CD8-positive, alpha-beta memory T cell (primary cell): ENCODE data around the gene GFER. TPM values are rescaled to one million over a fixed set of nuclear protein-coding genes. Genes with fewer than 3 reads are reported as not detected.
"Not testable (repeated sequence)": the region's sequence is repeated elsewhere in the genome, so short reads cannot be mapped to it uniquely, and the experiment has no call there.

Experiments used
- CTCF ChIA-PET: fragments of 350-600 bp; sonication (Branson Sonifier 250); formaldehyde crosslinking; loops from one replicate; lab custom pipeline; 2021; ENCODE audit warnings: antibody characterized with exemption; lab: Charles Lee
- POLR2A ChIA-PET: fragments of 350-600 bp; sonication (Branson Sonifier 250); formaldehyde crosslinking; loops from one replicate; lab custom pipeline; 2021; ENCODE audit warnings: antibody characterized with exemption; lab: Charles Lee
- DNase-seq, 5 donors: peaks; one replicate each; pipeline versions ENCODE4 v3.0.0 to v3.0.0-alpha.2; 2020 to 2022; ENCODE audit warnings: mixed read lengths in 1 of 5
- H3K27ac ChIP-seq: one replicate; pipeline ENCODE4 v1.7.0; 2013; ENCODE audit warnings: low read depth, mild to moderate bottlenecking, low read length, moderate library complexity
- H3K27me3 ChIP-seq: 2 replicates; pipeline ENCODE4 v1.7.0; 2013; ENCODE audit warnings: low read length, mild to moderate bottlenecking; ENCODE audit not compliant: insufficient read depth, poor library complexity, severe bottlenecking
- H3K36me3 ChIP-seq: 2 replicates; pipeline ENCODE4 v1.7.0; 2013; ENCODE audit warnings: mild to moderate bottlenecking, low read length, moderate library complexity; ENCODE audit not compliant: insufficient read depth
- H3K4me1 ChIP-seq: 2 replicates; pipeline ENCODE4 v1.7.0; 2013; ENCODE audit warnings: mild to moderate bottlenecking, low read length, moderate library complexity; ENCODE audit not compliant: insufficient read depth
- H3K4me3 ChIP-seq: 2 replicates; pipeline ENCODE4 v1.7.0; 2013; ENCODE audit warnings: mild to moderate bottlenecking, low read length
- H3K9me3 ChIP-seq: 2 replicates; pipeline ENCODE4 v1.7.0; 2013; ENCODE audit warnings: mild to moderate bottlenecking, low read length
- H3K27ac Mint-ChIP-seq, 8 donors: one replicate each; pipeline ENCODE4 v1.8.0; 2020 to 2021; ENCODE audit warnings: mixed read lengths in 8 of 8, mild to moderate bottlenecking in 6 of 8, inconsistent platforms in 3 of 8, moderate library complexity in 3 of 8
- H3K27me3 Mint-ChIP-seq, 2 donors: one replicate each; pipeline ENCODE4 v1.8.0; 2020 to 2021; ENCODE audit warnings: mixed read lengths in 2 of 2, mild to moderate bottlenecking in 1 of 2, moderate library complexity in 1 of 2
- H3K36me3 Mint-ChIP-seq, 3 donors: one replicate each; pipeline ENCODE4 v1.8.0; 2020 to 2021; ENCODE audit warnings: mixed read lengths in 3 of 3, inconsistent platforms in 1 of 3, mild to moderate bottlenecking in 1 of 3
- H3K4me1 Mint-ChIP-seq, 3 donors: one replicate each; pipeline ENCODE4 v1.8.0; 2020 to 2021; ENCODE audit warnings: mixed read lengths in 3 of 3, inconsistent platforms in 1 of 3, mild to moderate bottlenecking in 1 of 3
- H3K4me3 Mint-ChIP-seq, 7 donors: one replicate each; pipeline ENCODE4 v1.8.0; 2020 to 2021; ENCODE audit warnings: mixed read lengths in 7 of 7, mild to moderate bottlenecking in 6 of 7, moderate library complexity in 4 of 7, inconsistent platforms in 2 of 7
- H3K9me3 Mint-ChIP-seq, 5 donors: one replicate each; pipeline ENCODE4 v1.8.0; 2020 to 2022; ENCODE audit warnings: mixed read lengths in 5 of 5, mild to moderate bottlenecking in 3 of 5, moderate library complexity in 2 of 5, inconsistent platforms in 1 of 5
- polyA plus RNA-seq: library from polyadenylated mRNA; unstranded; fragments of 300-500 nt; fragmentation: Illumina TruSeq; gene quantifications from one replicate; pipeline ENCODE4 v1.2.3, GENCODE V29; 2021
- total RNA-seq, 2 experiments: library from RNA; stranded (reverse); gene quantifications; one replicate each; pipeline ENCODE4 v1.2.3, GENCODE V29; 2021

The GFER gene
- total and polyA plus RNA-seq, 3 experiments from 2014 or later: 38.4 to 50.1 (median 41.7) TPM

DNA sequence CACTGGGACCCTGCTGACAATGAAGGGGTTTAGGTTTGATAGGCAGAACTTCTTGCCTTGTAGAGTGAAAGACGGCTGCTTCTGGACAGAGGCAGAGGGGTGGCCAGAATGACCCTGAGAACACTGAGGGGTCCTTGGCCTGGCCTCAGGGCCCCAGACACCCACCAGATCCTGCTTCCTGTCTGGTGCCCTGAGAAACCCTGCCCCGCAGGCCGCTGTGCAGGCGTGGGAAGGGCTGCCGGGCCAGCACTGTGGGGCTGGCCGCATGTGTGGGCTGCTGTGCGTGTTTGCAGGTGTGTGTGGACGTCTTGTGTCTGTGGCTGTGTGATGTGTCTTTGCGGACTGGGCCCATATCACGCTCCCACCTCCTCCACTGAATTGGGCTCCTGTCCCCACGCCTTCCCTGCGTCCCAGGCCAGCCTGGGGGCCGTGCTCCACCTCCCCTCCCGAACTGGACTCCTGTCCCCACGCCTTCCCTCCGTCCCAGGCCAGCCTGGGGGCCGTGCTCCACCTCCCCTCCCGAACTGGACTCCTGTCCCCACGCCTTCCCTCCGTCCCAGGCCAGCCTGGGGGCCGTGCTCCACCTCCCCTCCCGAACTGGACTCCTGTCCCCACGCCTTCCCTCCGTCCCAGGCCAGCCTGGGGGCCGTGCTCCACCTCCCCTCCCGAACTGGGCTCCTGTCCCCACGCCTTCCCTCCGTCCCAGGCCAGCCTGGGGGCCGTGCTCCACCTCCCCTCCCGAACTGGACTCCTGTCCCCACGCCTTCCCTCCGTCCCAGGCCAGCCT, 50.1 kb downstream of the GFER start:
- H3K36me3 Mint-ChIP-seq, H3K9me3 Mint-ChIP-seq, H3K36me3 ChIP-seq, CTCF ChIA-PET, H3K27me3 Mint-ChIP-seq, DNase-seq, H3K4me1 ChIP-seq, H3K27me3 ChIP-seq, H3K4me3 ChIP-seq, H3K27ac Mint-ChIP-seq, H3K4me3 Mint-ChIP-seq, H3K4me1 Mint-ChIP-seq, H3K9me3 ChIP-seq: not testable (repeated sequence)
- POLR2A ChIA-PET: interaction anchor here (0.6 kb wide), 1 partner anchor 385 kb away, joined by 5 read pairs; no protein-coding TSS in a partner anchor
- peak overlapping the region; percentile 51 for H3K27ac ChIP-seq

DNA sequence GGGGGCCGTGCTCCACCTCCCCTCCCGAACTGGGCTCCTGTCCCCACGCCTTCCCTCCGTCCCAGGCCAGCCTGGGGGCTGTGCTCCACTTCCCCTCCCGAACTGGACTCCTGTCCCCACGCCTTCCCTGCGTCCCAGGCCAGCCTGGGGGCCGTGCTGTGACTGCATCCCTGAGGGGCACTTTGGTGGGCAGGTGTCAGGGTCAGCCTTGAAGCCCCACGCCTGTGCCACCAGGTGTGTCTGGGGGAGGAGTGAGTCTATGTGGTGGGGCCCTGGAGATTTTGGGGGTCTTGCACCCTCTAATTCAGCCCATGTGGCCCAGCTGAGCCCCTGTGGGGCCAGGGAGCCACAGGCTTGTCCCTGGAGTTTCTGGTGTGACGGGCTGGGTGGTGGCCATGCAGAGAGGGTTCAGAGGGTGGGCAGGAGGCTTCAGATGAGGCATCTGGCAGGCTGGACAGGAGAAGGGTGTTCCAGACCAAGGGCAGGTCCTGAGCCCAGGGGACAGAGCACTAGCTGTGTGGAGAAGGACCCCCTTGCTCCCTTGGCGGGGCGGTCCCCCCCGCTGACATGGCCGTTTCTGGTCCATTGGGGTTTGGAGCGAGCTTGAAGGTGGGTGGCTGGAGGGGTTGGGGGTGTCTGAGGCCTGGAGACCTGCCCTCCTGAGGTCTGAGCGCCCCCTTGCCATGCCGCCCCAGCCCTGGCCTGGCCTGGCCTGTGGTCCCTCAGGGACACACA, 50.9 kb downstream of the GFER start:
- H3K27me3 Mint-ChIP-seq: no peaks in the 10 kb centered on the region
- CTCF ChIA-PET: no interaction called here
- H3K27ac Mint-ChIP-seq: no peak overlapping the region
- POLR2A ChIA-PET: interaction anchor here (2.0 kb wide), 1 partner anchor 13 kb away, joined by 6 read pairs; the partner anchor contains the start of genes NTHL1 and TSC2
- no peak overlapping the region for H3K4me3 Mint-ChIP-seq
- H3K9me3 ChIP-seq: no peaks in the 10 kb centered on the region
- H3K4me1 Mint-ChIP-seq: no peaks in the 10 kb centered on the region
- H3K27ac ChIP-seq: peak overlapping the region; percentile 43
- no peaks in the 10 kb centered on the region for H3K36me3 ChIP-seq
- H3K9me3 Mint-ChIP-seq: no peaks in the 10 kb centered on the region
- H3K4me1 ChIP-seq: no peaks in the 10 kb centered on the region
- H3K4me3 ChIP-seq: no peak overlapping the region
- no peaks in the 10 kb centered on the region for H3K27me3 ChIP-seq
- H3K36me3 Mint-ChIP-seq: no peaks in the 10 kb centered on the region
- no peak for DNase-seq

GRCh38 chr16:2035431-2036199, 51.6 kb downstream of the GFER start:
- no peaks in the 10 kb centered on the region for H3K4me1 ChIP-seq
- no peak overlapping the region for H3K4me3 ChIP-seq
- Mint-ChIP-seq H3K4me3 (no peak overlapping the region), H3K27ac (peak overlapping the region in 1 of 8 donors; percentile 38), H3K4me1 (no peaks in the 10 kb centered on the region), H3K9me3 (no peaks in the 10 kb centered on the region), H3K27me3 (no peaks in the 10 kb centered on the region), H3K36me3 (no peaks in the 10 kb centered on the region)
- H3K9me3 ChIP-seq: no peaks in the 10 kb centered on the region
- ChIA-PET POLR2A (interaction anchor here (2.0 kb wide), 1 partner anchor 12 kb away, joined by 6 read pairs; the partner anchor contains the start of genes NTHL1 and TSC2), CTCF (no interaction called here)
- H3K27ac ChIP-seq: no peak overlapping the region
- no peaks in the 10 kb centered on the region for H3K36me3 ChIP-seq
- no peaks in the 10 kb centered on the region for H3K27me3 ChIP-seq
- DNase-seq: no peak

DNA sequence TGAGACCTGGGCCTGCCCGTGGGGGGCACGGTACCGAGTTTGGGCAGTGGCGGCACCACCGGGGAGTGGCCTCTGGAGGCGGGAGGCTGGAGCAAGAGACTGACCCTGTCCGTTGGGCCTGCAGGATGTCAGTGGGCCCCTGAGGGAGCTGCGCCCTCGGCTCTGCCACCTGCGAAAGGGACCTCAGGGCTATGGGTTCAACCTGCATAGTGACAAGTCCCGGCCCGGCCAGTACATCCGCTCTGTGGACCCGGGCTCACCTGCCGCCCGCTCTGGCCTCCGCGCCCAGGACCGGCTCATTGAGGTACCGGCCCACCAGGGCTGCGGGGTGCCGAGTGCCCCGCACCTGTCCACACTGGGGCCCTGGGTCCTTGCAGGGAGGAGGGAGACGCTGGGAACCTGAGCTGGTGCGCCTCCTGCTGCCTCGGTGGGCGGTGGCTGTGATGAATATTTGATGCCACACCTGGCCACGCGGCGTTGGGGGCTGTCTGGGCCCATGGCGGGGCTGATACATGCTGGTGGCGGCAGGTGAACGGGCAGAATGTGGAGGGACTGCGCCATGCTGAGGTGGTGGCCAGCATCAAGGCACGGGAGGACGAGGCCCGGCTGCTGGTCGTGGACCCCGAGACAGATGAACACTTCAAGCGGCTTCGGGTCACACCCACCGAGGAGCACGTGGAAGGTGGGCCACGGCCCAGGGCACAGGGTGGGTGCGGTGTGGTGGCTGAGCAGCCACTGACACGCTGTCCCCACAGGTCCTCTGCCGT, 52.4 kb downstream of the GFER start:
- DNase-seq: no peak
- CTCF ChIA-PET: no interaction called here

GRCh38 chr16:2037115-2037514, 53.1 kb downstream of the GFER start:
- POLR2A ChIA-PET: interaction anchor here (2.0 kb wide), 1 partner anchor 10 kb away, joined by 6 read pairs; the partner anchor contains the start of genes NTHL1 and TSC2
- DNase-seq: no peak
- CTCF ChIA-PET: no interaction called here

More for the DNA sequence above, 52.4 kb downstream of the GFER start:
- Histone ChIP-seq H3K27ac (no peak overlapping the region), H3K9me3 (no peaks in the 10 kb centered on the region), H3K36me3 (no peaks in the 10 kb centered on the region), H3K27me3 (no peaks in the 10 kb centered on the region), H3K4me1 (no peaks in the 10 kb centered on the region), H3K4me3 (no peak overlapping the region)
- H3K36me3 Mint-ChIP-seq: no peaks in the 10 kb centered on the region
- no peaks in the 10 kb centered on the region for H3K27me3 Mint-ChIP-seq
- no peaks in the 10 kb centered on the region for H3K4me1 Mint-ChIP-seq
- no peak overlapping the region for H3K4me3 Mint-ChIP-seq
- POLR2A ChIA-PET: interaction anchor here (2.0 kb wide), 1 partner anchor 11 kb away, joined by 6 read pairs; the partner anchor contains the start of genes NTHL1 and TSC2
- H3K9me3 Mint-ChIP-seq: no peaks in the 10 kb centered on the region
- H3K27ac Mint-ChIP-seq: no peak overlapping the region

More at GRCh38 chr16:2037115-2037514, 53.1 kb downstream of the GFER start:
- Histone ChIP-seq H3K9me3 (no peaks in the 10 kb centered on the region), H3K27me3 (no peaks in the 10 kb centered on the region), H3K4me3 (no peak overlapping the region), H3K36me3 (no peaks in the 10 kb centered on the region), H3K27ac (no peak overlapping the region), H3K4me1 (no peaks in the 10 kb centered on the region)
- no peaks in the 10 kb centered on the region for H3K4me1 Mint-ChIP-seq
- H3K27ac Mint-ChIP-seq: no peak overlapping the region
- no peaks in the 10 kb centered on the region for H3K27me3 Mint-ChIP-seq
- H3K9me3 Mint-ChIP-seq: no peaks in the 10 kb centered on the region
- H3K4me3 Mint-ChIP-seq: no peak overlapping the region
- no peaks in the 10 kb centered on the region for H3K36me3 Mint-ChIP-seq

Other genes with a start within 250 kb of the GFER start
Only the 30 nearest of the 31 such genes appear.
- gene NME3, start 212.7 kb upstream of the GFER start, total RNA-seq: 10 to 100 TPM; 33.5 to 36.5 TPM
- gene NME3, start 212.7 kb upstream of the GFER start, polyA plus RNA-seq: 71.4 TPM
- gene EME2, start 211.4 kb upstream of the GFER start, total RNA-seq: 10 to 100 TPM; 21.0 to 21.6 TPM
- 1.6 TPM for gene EME2, start 211.4 kb upstream of the GFER start, polyA plus RNA-seq
- 100 to 1,000 TPM; 172 to 176 TPM for gene MRPS34, start 211.1 kb upstream of the GFER start, total RNA-seq
- 155 TPM for gene MRPS34, start 211.1 kb upstream of the GFER start, polyA plus RNA-seq
- gene SPSB3, start 201.6 kb upstream of the GFER start, total RNA-seq: 10 to 100 TPM; 30.6 to 31.5 TPM
- gene SPSB3, start 201.6 kb upstream of the GFER start, polyA plus RNA-seq: 63.9 TPM
- 10 to 100 TPM; 73.9 to 82.8 TPM for gene NUBP2, start 201.2 kb upstream of the GFER start, total RNA-seq
- gene NUBP2, start 201.2 kb upstream of the GFER start, polyA plus RNA-seq: 96.6 TPM
- not detected for gene IGFALS, start 190.5 kb upstream of the GFER start, total RNA-seq
- not detected for gene IGFALS, start 190.5 kb upstream of the GFER start, polyA plus RNA-seq
- 10 to 100 TPM; 41.2 to 44.5 TPM for gene HAGH, start 157.4 kb upstream of the GFER start, total RNA-seq
- gene HAGH, start 157.4 kb upstream of the GFER start, polyA plus RNA-seq: 54.3 TPM
- gene FAHD1, start 157.0 kb upstream of the GFER start, total RNA-seq: 10 to 100 TPM; 19.3 to 20.9 TPM
- 26.7 TPM for gene FAHD1, start 157.0 kb upstream of the GFER start, polyA plus RNA-seq
- gene MEIOB, start 112.0 kb upstream of the GFER start, total RNA-seq: not detected
- gene MEIOB, start 112.0 kb upstream of the GFER start, polyA plus RNA-seq: not detected
- gene HS3ST6, start 65.8 kb upstream of the GFER start, total RNA-seq: not detected
- not detected for gene HS3ST6, start 65.8 kb upstream of the GFER start, polyA plus RNA-seq
- gene MSRB1, start 41.0 kb upstream of the GFER start, total RNA-seq: 10 to 100 TPM; 20.4 TPM
- 20.2 TPM for gene MSRB1, start 41.0 kb upstream of the GFER start, polyA plus RNA-seq
- gene RPL3L, start 29.5 kb upstream of the GFER start, total RNA-seq: under 1 TPM; 0.37 to 0.62 TPM
- not detected for gene RPL3L, start 29.5 kb upstream of the GFER start, polyA plus RNA-seq
- gene NDUFB10, start 24.7 kb upstream of the GFER start, total RNA-seq: 100 to 1,000 TPM; 150 to 152 TPM
- 236 TPM for gene NDUFB10, start 24.7 kb upstream of the GFER start, polyA plus RNA-seq
- gene RPS2, start 19.4 kb upstream of the GFER start, total RNA-seq: 1,000 to 10,000 TPM; 5,023 to 5,213 TPM
- 5,049 TPM for gene RPS2, start 19.4 kb upstream of the GFER start, polyA plus RNA-seq
- not detected for gene RNF151, start 17.3 kb upstream of the GFER start, total RNA-seq
- not detected for gene RNF151, start 17.3 kb upstream of the GFER start, polyA plus RNA-seq
- gene TBL3, start 12.1 kb upstream of the GFER start, total RNA-seq: 10 to 100 TPM; 74.6 to 78.0 TPM
- 62.9 TPM for gene TBL3, start 12.1 kb upstream of the GFER start, polyA plus RNA-seq
- under 1 TPM; 0.47 to 0.48 TPM for gene NOXO1, start 2.7 kb upstream of the GFER start, total RNA-seq
- gene NOXO1, start 2.7 kb upstream of the GFER start, polyA plus RNA-seq: not detected
- 1 to 10 TPM; 3.4 to 3.6 TPM for gene SYNGR3, start 5.8 kb downstream of the GFER start, total RNA-seq
- 2.1 TPM for gene SYNGR3, start 5.8 kb downstream of the GFER start, polyA plus RNA-seq
- gene ZNF598, start 25.6 kb downstream of the GFER start, total RNA-seq: 10 to 100 TPM; 91.8 to 96.6 TPM
- gene ZNF598, start 25.6 kb downstream of the GFER start, polyA plus RNA-seq: 11.3 TPM
- 10 to 100 TPM in 1 of 2 experiments, 1 to 10 TPM in 1; 9.4 to 12.5 TPM for gene NPW, start 35.6 kb downstream of the GFER start, total RNA-seq
- not detected for gene NPW, start 35.6 kb downstream of the GFER start, polyA plus RNA-seq
- gene NHERF2, start 42.7 kb downstream of the GFER start, total RNA-seq: 1 to 10 TPM; 3.0 to 4.1 TPM
- 0.51 TPM for gene NHERF2, start 42.7 kb downstream of the GFER start, polyA plus RNA-seq
- gene NTHL1, start 63.6 kb downstream of the GFER start, total RNA-seq: 10 to 100 TPM; 28.7 to 29.5 TPM
- gene NTHL1, start 63.6 kb downstream of the GFER start, polyA plus RNA-seq: 16.3 TPM
- gene TSC2, start 63.8 kb downstream of the GFER start, total RNA-seq: 10 to 100 TPM; 79.3 to 86.3 TPM
- gene TSC2, start 63.8 kb downstream of the GFER start, polyA plus RNA-seq: 46.4 TPM
- 10 to 100 TPM; 58.9 to 66.2 TPM for gene PKD1, start 151.7 kb downstream of the GFER start, total RNA-seq
- 9.9 TPM for gene PKD1, start 151.7 kb downstream of the GFER start, polyA plus RNA-seq
- gene RAB26, start 164.4 kb downstream of the GFER start, total RNA-seq: under 1 TPM; 0.20 to 0.55 TPM
- gene RAB26, start 164.4 kb downstream of the GFER start, polyA plus RNA-seq: 0.75 TPM
- 100 to 1,000 TPM; 102 to 106 TPM for gene TRAF7, start 171.6 kb downstream of the GFER start, total RNA-seq
- gene TRAF7, start 171.6 kb downstream of the GFER start, polyA plus RNA-seq: 7.3 TPM
- under 1 TPM; 0.13 to 0.24 TPM for gene CASKIN1, start 212.4 kb downstream of the GFER start, total RNA-seq
- gene CASKIN1, start 212.4 kb downstream of the GFER start, polyA plus RNA-seq: not detected
- gene MLST8, start 221.3 kb downstream of the GFER start, total RNA-seq: 10 to 100 TPM; 75.4 to 76.8 TPM
- 30.8 TPM for gene MLST8, start 221.3 kb downstream of the GFER start, polyA plus RNA-seq
- 10 to 100 TPM in 1 of 2 experiments, 1 to 10 TPM in 1; 8.4 to 10.9 TPM for gene BRICD5, start 226.7 kb downstream of the GFER start, total RNA-seq
- 0.14 TPM for gene BRICD5, start 226.7 kb downstream of the GFER start, polyA plus RNA-seq
- 10 to 100 TPM; 27.3 to 30.9 TPM for gene PGP, start 230.6 kb downstream of the GFER start, total RNA-seq
- gene PGP, start 230.6 kb downstream of the GFER start, polyA plus RNA-seq: 14.7 TPM